Measurements from ENCODE around the gene USP14. TPM values are rescaled to one million over a fixed set of nuclear protein-coding genes. Genes with fewer than 3 reads are reported as not detected.

USP14 gene
- total RNA-seq, 1 experiment from 2014 or later, result 24.9 TPM

DNA sequence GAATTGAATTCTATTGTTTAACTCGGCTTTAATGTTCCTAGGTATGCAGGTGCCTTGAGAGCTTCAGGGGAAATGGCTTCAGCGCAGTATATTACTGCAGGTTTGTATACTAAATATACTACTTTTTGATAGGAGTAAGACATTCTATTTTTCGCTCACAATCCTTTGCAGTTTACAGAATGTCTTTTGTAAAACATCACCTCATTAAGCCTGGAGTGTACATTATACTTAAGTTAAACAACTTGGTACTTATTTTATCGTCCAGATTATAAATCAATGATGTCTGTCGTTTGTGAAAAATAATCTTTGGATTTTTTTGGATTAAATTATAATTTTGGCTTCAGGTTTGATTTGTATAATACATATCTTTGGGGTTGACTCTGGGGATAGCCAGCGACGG is 34.4 kb downstream of the USP14 start:
- Histone ChIP-seq H3K27ac (no peak overlapping the region), H3K27me3 (no peaks in the 10 kb centered on the region), H3K36me3 (peaks cover 18% of the 10 kb centered on the region), H3K4me3 (no peak overlapping the region), H3K4me1 (no peaks in the 10 kb centered on the region), H3K9me3 (replicated peaks) (no peaks in the 10 kb centered on the region)
- no peak for DNase-seq

DNA sequence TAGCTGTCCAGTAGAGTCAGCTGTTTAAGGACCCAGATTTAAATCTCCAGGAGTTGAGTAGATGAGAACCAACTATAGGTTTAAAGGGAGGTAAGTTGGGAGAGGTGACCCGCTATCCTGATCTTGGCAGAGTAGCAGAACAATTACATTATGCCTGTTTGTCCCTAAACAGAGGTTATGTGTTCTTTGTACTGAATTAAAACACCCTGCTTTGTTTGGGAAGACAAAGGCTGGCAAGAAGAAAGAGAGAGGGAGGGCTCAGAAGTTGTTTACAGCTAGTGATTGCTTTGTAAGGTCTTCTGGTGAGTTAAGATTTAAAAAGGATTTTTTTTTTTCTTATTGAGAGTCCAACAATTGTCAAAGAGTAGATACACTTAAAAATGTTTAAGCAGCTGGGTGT is 37.3 kb downstream of the USP14 start:
- DNase-seq, result no peak
- Histone ChIP-seq H3K4me3 (no peak overlapping the region), H3K4me1 (no peaks in the 10 kb centered on the region), H3K9me3 (replicated peaks) (no peaks in the 10 kb centered on the region), H3K27me3 (no peaks in the 10 kb centered on the region), H3K27ac (no peak overlapping the region), H3K36me3 (peaks cover 44% of the 10 kb centered on the region)

DNA sequence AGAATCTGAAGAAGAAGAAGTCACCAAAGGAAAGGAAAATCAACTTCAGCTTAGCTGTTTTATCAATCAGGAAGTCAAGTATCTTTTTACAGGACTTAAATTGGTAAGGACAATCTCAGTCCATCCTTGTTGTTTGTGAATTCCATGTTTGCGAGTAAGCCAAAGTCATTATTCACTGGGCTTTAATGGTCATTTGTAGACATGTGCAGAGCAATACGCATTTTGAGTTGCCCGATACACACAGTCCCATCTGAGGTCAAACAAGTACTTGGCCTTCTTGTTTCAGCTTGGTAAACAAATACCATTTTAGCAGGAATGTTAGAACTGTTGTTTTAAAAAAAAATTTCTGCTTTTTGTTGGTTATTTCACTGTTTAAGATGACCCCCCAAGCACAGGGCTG is 40.9 kb downstream of the USP14 start:
- Histone ChIP-seq H3K27me3 (no peaks in the 10 kb centered on the region), H3K27ac (no peak overlapping the region), H3K36me3 (peaks cover 57% of the 10 kb centered on the region), H3K4me1 (no peaks in the 10 kb centered on the region), H3K4me3 (no peak overlapping the region), H3K9me3 (replicated peaks) (no peaks in the 10 kb centered on the region)
- DNase-seq, result no peak

- Histone ChIP-seq H3K36me3 (peaks cover 61% of the 10 kb centered on the region), H3K27ac (no peak overlapping the region), H3K4me3 (no peak overlapping the region), H3K9me3 (replicated peaks) (no peaks in the 10 kb centered on the region), H3K27me3 (no peaks in the 10 kb centered on the region), H3K4me1 (no peaks in the 10 kb centered on the region)
- no peak for DNase-seq
These were observed 41.4 kb downstream of the USP14 start for GRCh38 chr18:199768-200167.

DNA sequence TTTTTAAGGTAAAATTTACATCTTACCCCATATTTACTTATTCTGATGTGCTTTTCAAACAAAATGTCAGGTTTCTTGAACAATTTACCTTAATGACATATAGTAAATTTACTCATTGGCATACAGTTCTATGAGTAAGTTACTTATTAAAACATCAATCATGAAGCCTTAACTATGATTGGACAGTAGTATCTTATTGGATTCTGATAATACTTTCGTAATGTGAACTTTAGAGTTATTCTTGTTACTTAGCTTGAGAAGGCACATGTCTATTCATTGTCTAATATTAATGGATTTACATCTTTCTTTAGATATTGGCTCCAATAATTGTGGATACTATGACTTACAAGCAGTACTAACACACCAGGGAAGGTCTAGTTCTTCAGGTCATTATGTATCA is 51.7 kb downstream of the USP14 start:
- Histone ChIP-seq H3K4me1 (no peaks in the 10 kb centered on the region), H3K9me3 (replicated peaks) (no peaks in the 10 kb centered on the region), H3K4me3 (no peak overlapping the region), H3K27me3 (no peaks in the 10 kb centered on the region), H3K27ac (no peak overlapping the region), H3K36me3 (peaks cover 86% of the 10 kb centered on the region)
- no peak for DNase-seq

- Histone ChIP-seq H3K27ac (no peak overlapping the region), H3K4me3 (no peak overlapping the region), H3K4me1 (no peaks in the 10 kb centered on the region), H3K27me3 (no peaks in the 10 kb centered on the region), H3K36me3 (peaks cover 86% of the 10 kb centered on the region), H3K9me3 (replicated peaks) (no peaks in the 10 kb centered on the region)
- DNase-seq, result no peak
These were observed 52.4 kb downstream of the USP14 start for GRCh38 chr18:210733-211132.

DNA sequence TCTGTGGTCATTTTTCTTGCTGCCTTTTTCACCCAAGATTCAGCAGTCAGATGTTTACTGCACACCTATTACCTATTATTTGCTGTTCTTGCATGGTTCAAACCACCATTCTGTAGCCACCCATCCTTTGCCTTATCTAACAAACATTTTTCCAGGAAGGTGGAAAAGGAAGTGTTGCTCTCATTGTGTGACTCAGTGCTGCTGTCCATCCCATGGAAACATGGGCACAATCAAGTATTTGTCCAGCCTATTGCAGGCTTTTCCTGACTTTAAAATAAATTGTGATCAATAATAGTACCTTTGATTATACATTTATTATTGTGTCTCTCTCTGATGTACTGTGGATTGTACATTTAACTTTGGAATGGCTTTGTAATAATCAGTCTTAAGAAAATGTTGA is 53.2 kb downstream of the USP14 start:
- Histone ChIP-seq H3K9me3 (replicated peaks) (no peaks in the 10 kb centered on the region), H3K4me1 (no peaks in the 10 kb centered on the region), H3K36me3 (peaks cover 86% of the 10 kb centered on the region), H3K27me3 (no peaks in the 10 kb centered on the region), H3K4me3 (no peak overlapping the region), H3K27ac (no peak overlapping the region)
- no peak for DNase-seq

- Histone ChIP-seq H3K36me3 (peaks cover 89% of the 10 kb centered on the region), H3K4me3 (no peak overlapping the region), H3K27me3 (no peaks in the 10 kb centered on the region), H3K27ac (no peak overlapping the region), H3K9me3 (replicated peaks) (no peaks in the 10 kb centered on the region), H3K4me1 (no peaks in the 10 kb centered on the region)
- no peak for DNase-seq
These were observed 54.4 kb downstream of the USP14 start for GRCh38 chr18:212780-213179.

GRCh38 chr18:213505-213904 is 55.1 kb downstream of the USP14 start:
- Histone ChIP-seq H3K4me1 (no peaks in the 10 kb centered on the region), H3K27ac (no peak overlapping the region), H3K27me3 (no peaks in the 10 kb centered on the region), H3K9me3 (replicated peaks) (no peaks in the 10 kb centered on the region), H3K4me3 (no peak overlapping the region), H3K36me3 (peaks cover 90% of the 10 kb centered on the region)
- no peak for DNase-seq

GRCh38 chr18:213966-214365 is 55.6 kb downstream of the USP14 start:
- H3K27ac ChIP-seq, result no peak overlapping the region
- H3K27me3 ChIP-seq, result no peaks in the 10 kb centered on the region
- DNase-seq, result no peak
- H3K4me1 ChIP-seq, result no peaks in the 10 kb centered on the region
- H3K36me3 ChIP-seq, result peaks cover 89% of the 10 kb centered on the region
- no peak overlapping the region for H3K4me3 ChIP-seq
- no peaks in the 10 kb centered on the region for H3K9me3 ChIP-seq (replicated peaks)

- Histone ChIP-seq H3K27ac (no peak overlapping the region), H3K4me3 (no peak overlapping the region), H3K9me3 (replicated peaks) (no peaks in the 10 kb centered on the region), H3K36me3 (peaks cover 88% of the 10 kb centered on the region), H3K27me3 (no peaks in the 10 kb centered on the region), H3K4me1 (no peaks in the 10 kb centered on the region)
- no peak for DNase-seq
These were observed 57.2 kb downstream of the USP14 start for GRCh38 chr18:215448-216010.

DNA sequence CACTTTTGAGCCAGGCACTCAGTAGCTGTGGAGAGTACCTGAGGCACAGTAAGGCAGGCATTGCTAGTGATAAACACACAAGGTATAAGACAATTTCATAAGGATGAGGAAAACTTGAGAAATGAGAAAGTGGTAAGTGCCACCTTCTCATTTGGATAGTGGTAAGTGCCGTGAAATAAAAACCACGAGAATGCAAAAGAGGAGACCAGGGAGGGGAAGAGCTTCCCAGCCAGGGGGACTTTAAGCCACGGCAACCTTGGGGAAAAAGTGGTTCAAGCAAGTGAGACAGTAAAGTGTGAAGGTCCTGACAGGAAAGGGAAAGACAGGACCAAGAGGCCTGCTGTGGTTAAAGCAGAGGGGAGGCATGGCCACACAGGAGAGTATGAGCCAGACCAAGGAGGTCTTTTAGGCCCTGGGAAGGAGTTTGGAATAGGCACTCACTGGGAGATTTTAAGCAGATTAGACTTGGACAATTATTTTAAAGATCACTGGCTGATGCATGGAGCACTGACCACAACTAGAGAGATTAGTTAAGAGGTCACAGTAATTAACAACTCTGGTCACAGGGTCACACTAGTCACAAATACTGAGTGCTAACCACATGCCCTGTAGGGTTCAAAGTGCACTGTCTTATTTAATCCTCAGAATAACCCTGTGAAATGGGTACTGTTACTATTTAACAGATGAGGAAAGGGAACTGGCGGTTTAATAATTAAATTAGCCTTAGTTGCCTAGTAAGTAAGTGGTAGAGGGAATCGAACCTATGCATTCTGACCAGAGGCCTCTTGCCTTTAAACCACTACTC is 59.4 kb downstream of the USP14 start:
- no peak overlapping the region for H3K4me3 ChIP-seq
- H3K9me3 ChIP-seq (replicated peaks), result no peaks in the 10 kb centered on the region
- H3K27ac ChIP-seq, result no peak overlapping the region
- peaks cover 80% of the 10 kb centered on the region for H3K36me3 ChIP-seq
- no peaks in the 10 kb centered on the region for H3K27me3 ChIP-seq
- DNase-seq, result no peak
- H3K4me1 ChIP-seq, result no peaks in the 10 kb centered on the region

GRCh38 chr18:220708-221107 is 62.4 kb downstream of the USP14 start:
- no peaks in the 10 kb centered on the region for H3K27me3 ChIP-seq
- no peak overlapping the region for H3K27ac ChIP-seq
- H3K36me3 ChIP-seq, result peaks cover 80% of the 10 kb centered on the region
- no peak overlapping the region for H3K4me3 ChIP-seq
- H3K9me3 ChIP-seq (replicated peaks), result no peaks in the 10 kb centered on the region
- no peak for DNase-seq
- H3K4me1 ChIP-seq, result no peaks in the 10 kb centered on the region

DNA sequence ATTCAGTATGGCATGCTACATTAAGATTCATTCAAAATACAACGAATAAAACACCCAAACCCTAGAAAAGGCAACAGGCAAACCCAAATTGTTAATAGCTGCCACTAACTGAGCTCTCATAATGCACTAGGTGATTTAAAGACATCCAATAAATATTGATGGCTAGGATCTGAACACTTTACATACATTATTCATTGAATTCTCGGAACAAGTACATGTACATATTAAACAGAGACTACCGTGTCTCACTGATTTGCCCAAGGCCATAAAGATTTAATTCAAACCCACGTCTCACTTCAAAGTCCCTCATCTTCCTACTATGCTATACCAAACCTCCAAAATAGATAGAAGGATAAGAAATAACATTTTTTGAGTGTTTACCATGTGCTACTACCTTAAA is 67.4 kb downstream of the USP14 start:
- Histone ChIP-seq H3K4me1 (no peaks in the 10 kb centered on the region), H3K27ac (no peak overlapping the region), H3K36me3 (peaks cover 38% of the 10 kb centered on the region), H3K27me3 (no peaks in the 10 kb centered on the region), H3K4me3 (no peak overlapping the region), H3K9me3 (replicated peaks) (no peaks in the 10 kb centered on the region)
- no peak for DNase-seq

DNA sequence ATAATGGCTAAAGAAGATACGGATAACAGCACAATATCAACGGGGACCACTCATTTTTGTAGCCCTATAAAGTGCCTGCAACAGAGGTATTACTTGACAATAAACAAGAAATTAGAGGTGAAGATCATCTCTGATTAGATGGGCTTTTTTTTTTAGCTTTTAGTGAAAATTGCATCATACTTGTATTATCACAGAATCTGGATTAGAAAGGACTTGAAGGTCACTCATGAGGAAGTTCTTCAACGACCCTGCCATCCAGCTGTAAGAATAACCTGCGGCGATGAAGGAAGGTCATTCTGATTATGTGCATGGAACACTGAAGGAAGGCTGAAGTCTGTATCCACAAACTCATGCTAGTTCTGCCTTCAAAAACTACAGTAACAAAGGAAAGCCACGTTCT is 69.0 kb downstream of the USP14 start:
- Histone ChIP-seq H3K4me1 (no peaks in the 10 kb centered on the region), H3K36me3 (peaks cover 27% of the 10 kb centered on the region), H3K27ac (no peak overlapping the region), H3K27me3 (no peaks in the 10 kb centered on the region), H3K9me3 (replicated peaks) (no peaks in the 10 kb centered on the region), H3K4me3 (no peak overlapping the region)
- DNase-seq, result no peak

DNA sequence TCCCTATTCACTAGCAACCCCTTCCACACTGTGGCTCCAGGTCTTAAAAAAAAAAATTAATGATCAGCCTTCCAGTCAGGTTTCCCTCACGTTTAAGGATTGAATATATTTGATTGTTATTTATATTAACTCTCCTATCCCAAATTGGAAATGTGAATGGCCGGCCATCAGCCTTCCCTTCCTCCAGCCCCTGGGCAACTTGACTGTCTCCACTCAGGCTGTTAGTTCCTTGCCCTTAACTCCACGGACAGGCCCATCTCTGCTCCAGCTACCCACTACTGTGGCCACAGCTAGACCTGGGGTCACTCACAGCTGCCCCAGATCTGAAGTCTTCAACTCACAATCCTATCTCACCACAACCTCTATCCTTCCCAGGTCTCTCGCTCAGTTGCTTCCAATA is 69.5 kb downstream of the USP14 start:
- H3K4me3 ChIP-seq, result no peak overlapping the region
- H3K27me3 ChIP-seq, result no peaks in the 10 kb centered on the region
- no peaks in the 10 kb centered on the region for H3K4me1 ChIP-seq
- peaks cover 22% of the 10 kb centered on the region for H3K36me3 ChIP-seq
- H3K27ac ChIP-seq, result no peak overlapping the region
- H3K9me3 ChIP-seq (replicated peaks), result no peaks in the 10 kb centered on the region
- DNase-seq, result no peak

Measured in SJCRH30 (cell line).